Activated naive CD8-positive, alpha-beta T cell treated with anti-CD3 and anti-CD28 coated beads, Interleukin-2, amount 50 U/mL, for 16 hours (primary cell): ENCODE measurements around the gene TPGS1.
"Not testable (repeated sequence)": the region's sequence is repeated elsewhere in the genome, so short reads cannot be mapped to it uniquely, and the experiment has no call there.

Experiments
- DNase-seq: peaks from one replicate; pipeline ENCODE4 v3.0.0-alpha.2; 2020; ENCODE audit warnings: low read depth, low spot score

The TPGS1 gene

DNA sequence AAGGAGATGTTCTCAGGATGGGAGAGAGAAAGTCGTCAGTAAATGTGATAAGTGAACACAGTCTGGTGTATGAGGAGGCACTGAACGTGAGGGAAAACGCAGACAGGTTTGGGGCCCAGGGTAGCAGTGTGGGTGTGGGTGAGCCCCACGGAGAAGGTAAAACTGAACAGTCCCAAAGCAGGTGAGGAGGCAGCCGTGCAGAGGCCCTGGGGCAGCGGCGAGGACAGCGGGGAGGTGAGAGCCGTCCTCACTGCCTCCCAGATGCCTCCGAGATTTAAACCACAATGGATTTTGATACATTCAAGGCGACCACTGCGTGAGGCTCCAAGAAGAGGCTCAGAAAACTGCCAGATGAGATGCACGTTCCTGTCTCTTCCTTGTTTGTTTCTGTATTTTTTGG is 31.9 kb upstream of the TPGS1 start:
- DNase-seq: no peak

DNA sequence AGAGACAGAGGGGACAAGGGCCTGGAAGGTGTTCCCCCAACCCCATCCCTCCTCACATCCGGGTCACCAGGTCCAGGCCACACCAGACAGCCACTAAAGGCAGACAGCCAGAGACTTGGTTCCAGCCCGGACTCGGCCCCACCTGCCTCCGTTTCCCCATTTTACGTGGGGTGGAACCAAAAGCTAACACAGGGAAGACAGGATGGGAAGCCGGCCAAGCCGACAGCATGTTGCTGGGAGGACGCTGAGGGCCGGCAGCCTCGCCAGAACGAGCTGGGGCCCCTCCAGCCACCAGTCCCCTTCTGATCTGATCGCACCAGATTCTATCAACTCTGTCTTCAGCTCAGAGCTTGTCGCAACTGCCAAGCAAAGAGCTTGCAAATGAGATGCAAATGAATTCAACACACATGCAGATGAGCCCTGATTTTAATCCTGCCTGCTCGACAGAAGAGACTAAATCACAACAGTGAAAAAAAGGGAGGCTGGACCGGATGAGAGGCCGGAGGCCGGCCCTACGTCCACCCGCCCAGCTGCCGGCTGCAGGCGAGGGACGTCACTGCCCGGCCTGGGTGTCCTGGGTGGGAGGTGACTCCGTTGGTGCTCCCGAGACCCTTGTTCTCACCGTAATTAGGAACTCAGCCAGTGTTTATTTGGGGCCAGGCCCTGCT is 28.9 kb upstream of the TPGS1 start:
- no peak for DNase-seq

DNA sequence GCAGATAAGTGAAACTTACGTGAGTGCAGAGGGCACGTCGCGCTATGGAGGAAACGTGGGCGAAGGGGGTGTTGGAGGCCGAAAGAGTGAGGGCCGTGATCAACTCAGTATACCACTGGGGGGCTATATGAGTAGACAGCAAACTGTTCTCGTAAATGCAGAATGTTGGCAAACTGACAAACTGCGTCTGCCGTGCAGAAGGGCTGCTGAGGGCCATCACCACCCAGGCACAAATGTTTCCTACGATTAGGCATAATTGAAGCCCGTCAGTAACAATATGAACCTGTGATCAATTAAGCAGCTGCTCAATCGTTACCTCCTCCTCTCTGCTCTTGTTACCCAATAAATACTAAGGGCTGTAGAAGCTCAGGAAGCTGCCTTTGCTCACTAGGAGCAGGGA is 28.3 kb upstream of the TPGS1 start:
- DNase-seq: no peak

DNA sequence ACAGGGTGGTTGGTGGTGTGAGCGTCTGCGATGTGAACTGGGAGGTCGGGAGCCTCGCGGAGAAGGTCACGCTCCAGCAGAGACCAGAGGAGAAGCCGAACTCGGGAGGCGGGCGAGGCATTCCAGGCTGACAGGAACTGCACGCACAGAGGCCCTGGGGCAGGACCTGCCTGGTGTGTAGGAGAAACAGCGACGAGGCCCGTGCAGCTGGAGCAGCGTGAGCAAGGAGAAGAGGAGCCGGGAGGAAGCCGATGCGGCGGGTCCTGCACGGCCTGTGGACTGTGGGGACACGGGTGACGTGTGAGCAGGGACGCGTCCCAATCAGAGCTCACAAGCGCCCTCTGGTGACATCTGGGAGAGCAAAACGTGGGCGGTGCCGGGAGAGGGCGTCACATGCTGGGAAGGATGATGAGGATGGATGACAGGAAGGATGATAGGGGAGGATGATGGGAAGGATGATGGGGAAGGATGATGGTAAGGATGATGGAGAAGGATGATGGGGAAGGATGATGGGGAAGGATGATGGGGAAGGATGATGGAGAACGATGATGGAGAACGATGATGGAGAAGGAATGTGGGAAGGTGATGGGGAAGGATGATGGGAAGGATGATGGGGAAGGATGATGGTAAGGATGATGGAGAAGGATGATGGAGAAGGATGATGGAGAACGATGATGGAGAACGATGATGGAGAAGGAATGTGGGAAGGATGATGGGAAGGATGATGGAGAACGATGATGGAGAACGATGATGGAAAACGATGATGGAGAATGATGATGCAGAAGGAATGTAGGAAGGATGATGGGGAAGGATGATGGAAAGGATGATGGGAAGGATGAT is 27.1 kb upstream of the TPGS1 start:
- no peak for DNase-seq

DNA sequence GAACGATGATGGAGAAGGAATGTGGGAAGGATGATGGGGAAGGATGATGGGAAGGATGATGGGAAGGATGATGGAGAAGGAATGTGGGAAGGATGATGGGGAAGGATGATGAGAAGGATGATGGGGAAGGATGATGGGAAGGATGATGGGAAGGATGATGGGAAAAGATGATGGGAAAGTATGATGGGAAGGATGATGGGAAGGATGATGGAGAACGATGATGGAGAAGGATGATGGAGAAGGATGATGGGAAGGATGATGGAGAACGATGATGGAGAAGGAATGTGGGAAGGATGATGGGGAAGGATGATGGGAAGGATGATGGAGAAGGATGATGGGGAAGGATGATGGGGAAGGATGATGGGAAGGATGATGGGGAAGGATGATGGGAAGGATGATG is 26.2 kb upstream of the TPGS1 start:
- DNase-seq: not testable (repeated sequence)

DNA sequence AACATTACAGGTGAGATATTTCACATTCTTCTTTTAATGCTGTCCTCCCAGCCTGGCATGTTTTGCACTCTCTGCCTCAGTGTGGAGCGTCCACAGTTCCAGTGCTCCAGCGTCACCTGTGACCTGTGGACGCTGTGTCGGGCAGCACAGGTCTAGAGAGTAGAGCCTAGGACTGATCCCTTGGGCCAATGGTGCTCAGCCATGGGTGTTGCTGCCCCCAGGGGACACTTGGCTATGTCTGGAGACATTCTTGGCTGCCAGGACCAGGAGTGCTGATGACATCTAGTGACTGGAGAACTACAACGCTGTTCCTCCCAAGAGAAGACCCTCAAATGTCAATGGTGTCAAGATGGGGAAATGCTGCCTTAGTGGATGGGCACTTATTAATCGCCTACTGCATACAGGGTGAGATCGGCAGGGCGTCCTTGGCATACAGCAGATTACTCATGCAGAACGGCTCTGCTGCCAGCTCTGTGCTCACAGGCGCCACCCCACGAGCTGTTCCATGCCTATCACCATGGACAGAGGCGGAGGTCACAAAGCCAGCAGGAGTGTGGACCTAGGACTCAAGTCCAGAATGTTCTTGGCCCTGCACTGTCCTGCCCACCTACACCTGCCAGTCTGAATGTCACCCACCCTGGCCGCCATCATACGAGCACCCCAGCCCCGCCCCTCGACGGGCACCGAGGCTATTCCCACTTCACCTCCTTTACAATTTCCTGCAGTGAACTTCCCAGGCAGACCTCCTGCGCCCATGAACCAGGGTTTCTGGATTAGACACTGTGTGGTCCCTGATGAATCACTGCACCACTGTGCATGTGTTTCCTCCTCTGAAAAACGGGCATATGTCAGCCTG is 24.9 kb upstream of the TPGS1 start:
- DNase-seq: no peak

DNA sequence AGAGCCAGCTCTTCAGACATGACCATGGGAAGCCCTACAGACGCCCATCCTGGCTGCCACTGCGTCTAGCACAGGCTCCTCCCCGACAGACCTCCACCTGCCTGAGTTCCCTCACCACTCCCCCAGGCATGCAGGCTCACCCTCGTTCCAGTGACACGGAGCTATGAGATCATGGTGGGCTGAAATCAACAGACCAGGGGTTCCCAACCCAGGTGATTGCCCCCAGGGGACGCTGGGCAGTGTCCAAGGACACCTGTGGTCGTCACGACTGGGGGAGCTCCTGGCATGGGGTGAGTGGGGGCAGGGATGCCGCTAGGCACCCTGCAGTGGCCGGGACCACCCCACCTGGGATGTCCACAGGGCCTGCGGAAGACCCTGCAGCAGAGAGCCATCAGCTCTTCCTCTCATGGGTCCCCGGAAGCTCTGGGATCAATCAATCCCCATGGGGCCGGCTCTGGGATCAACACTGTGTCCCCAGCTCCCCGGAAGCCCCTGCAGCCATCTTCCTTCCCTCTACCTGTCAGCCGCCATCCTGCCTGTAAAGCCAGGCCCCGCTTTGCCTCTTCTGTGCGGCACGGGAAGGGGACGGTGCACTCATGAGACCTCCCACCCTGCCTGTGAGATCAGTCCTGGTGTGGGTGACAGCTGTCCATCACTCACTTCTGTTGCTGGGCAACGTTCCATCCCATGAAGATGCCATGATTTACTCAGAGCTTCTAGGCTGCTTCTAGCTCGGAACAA is 23.8 kb upstream of the TPGS1 start:
- DNase-seq: no peak

DNA sequence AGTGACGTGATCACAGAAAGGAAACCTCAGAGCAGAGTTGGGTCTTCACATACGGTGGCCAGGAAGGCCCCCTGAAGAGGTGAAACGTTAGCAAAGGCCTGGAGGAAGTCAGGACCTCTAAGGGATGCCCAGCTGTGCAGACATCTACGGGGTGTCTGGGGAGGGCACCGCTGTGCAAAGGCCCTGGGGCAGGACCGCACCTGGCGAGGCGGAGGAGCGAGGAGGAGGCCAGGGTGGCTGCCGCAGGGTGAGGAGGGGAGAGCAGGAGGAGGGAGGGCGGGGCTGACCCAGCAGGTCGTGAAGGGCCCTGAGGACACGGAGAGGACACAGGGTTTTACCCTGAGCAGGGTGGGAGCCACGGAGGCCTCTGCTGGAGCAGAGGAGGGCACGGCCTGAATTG is 22.8 kb upstream of the TPGS1 start:
- no peak for DNase-seq

DNA sequence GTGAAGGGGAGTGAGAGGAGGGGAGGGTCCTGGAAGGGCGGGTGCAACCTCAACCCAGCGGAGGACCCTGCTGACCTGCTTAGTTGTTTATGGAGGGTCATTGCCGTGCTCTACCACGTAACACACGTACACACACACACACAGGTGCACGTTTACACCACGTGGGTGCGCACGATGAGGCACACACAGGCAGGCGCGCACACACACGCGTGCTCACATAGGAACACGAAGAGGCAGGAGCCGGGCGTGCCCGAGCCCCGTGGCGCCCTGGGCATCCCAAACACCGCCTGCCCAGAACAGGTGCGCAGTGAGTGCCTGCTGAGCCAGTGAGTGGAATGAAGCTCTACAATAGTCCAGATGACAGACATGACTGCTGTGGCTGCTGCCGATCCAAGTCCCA is 22.2 kb upstream of the TPGS1 start:
- no peak for DNase-seq

DNA sequence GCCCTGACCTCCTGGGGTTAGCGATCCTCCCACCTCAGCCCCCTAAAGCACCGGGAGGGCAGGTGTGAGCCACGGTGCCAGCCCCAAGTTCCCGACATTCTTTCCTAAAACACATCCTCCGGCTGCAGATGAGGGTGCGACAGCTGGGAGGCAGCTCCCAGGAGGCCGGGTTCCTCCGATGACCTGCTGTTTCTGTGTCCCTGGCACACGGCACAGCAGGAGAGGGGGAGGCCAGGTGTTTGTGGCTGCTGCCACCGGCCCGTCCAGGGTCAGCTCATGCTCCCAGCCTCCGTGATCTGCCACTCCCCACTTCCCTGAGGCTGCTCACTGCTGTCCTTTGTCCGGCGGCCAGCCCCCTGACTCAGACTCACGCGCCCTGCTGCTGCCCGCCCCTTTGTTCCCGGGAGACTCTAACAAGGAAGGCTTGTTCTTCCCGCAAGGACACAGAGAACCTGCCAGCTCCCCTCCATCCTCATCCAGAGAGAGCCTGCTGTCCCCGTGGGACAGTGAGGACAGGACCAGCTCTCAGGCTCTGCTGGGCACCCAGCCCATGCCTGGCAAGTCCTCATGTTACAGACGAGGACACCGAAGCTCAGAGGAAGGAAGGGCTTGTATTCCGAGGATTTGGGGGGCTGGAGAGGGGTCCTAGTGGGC is 21.6 kb upstream of the TPGS1 start:
- no peak for DNase-seq

DNA sequence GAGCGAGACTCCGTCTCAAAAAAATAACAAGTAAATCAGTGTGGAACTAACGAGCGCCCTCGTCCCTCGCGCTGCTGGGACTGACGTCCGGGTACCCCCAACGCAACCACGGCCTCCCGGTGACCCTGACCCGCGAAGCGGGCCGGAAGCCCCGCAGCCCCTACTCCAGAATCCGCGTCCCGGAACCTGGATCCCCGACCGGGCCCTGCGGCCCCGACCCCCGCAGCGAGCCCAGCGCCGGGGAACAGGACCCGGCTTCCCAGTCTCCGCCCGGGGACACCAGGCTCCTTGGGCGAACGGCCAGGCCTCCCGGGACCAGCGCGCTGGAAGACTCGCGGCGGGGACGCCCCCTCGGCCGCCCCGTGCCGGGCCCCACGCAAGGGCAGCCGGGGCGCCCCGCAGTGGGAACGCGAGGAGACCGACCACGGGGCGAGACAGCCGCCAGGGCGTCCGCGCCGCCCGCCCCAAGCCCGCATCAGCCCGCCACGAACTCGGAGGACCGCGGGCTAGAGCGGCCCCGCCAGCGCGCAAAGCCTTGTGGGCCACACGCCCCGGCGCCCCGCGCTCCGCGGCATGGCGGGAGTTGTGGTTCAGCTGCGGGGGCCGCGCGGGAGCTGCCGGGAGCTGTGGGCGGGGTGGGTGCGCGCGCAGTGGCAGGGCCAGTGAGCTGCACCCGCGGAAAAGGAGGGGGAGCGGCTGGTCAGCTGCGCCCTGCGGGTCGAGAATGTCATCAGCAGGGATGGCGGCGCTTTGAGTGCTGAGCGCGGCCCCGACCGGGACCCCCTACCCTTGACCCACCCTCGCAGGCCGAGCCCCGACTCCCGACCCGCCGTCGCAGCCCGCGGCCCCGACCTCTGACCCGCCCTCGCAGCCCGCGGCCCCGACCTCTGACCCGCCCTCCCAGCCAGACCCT is 18.5 kb upstream of the TPGS1 start:
- DNase-seq: peak; percentile 82

DNA sequence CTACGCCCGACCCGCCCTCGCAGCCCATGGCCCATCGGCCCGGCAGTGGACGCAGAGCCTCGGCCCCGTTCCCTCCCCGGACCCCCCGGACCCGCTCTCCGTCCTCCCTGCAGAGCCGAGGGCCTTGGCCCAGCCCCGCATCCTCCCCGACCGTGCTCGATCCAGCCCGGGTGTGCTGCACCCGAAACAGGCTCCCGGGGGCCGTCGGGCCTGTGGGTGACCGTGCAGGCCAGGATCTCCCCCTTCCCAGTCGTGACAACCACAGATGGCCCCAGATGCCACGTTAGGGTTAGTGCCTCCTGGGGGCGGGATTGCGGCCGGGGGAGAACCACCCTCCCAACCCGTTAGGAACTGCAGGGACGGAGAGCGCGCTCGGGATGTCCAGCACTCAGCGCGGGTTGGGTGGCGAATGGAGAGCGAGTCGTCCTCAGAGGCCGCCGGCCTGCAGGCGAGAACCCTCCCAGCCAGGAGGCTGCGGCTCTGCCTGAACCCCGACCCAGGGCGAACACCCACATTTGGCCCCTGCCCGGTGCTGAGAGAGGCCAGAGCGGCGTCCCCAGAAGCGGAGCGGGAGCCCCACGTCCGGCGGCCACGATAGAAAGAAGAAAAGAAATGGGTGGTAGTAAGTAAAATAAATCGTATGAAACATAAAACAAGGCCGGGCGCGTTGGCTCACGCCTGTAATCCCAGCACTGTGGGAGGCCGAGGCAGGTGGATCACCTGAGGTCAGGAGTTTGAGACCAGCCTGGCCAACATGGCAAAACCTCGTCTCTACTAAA is 17.7 kb upstream of the TPGS1 start:
- DNase-seq: no peak

DNA sequence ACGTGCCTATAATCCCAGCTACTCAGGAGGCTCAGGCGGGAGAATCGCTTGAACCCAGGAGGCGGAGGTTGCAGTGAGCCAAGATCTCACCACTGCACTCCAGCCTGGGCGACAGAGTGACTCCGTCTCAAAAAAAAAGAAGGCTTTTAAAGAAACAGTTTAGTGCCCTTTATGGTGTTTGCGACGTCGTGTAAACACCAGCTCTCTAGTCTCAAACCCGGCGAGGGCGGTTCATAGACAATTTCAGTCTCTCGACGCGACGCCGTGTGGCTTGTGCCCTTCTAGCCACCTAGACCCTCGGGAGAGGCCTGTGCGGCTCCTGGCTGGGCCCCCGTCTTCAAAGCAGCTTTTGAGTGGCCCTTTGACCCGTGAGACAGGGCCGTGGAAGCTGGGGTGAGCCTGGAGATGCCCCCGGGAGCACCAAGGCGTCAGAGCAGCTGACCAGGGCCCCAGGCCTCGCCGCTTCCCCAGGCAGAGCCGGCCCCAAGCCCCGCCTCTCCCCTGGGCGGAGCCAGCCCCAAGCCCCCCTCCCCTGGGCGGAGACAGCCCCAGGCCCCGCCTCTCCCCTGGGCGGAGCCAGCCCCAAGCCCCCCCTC is 16.1 kb upstream of the TPGS1 start:
- no peak for DNase-seq

DNA sequence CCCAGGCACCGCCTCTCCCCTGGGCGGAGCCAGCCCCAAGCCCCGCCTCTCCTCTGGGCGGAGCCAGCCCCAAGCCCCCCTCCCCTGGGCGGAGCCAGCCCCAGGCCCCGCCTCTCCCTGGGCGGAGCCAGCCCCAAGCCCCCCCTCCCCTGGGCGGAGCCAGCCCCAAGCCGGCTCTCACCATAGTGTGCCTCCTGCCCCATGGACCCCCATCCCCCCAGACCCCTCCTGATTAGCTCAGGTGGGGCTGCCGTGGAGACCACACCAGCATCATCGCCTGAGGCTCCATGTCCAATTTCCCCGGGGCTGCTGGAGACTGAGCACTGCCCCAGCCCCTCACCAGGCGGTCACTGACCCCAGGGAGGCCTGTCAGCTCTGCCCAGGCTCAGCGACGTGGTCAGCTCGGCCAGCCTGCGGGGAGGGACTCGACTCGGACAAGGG is 15.2 kb upstream of the TPGS1 start:
- no peak for DNase-seq

DNA sequence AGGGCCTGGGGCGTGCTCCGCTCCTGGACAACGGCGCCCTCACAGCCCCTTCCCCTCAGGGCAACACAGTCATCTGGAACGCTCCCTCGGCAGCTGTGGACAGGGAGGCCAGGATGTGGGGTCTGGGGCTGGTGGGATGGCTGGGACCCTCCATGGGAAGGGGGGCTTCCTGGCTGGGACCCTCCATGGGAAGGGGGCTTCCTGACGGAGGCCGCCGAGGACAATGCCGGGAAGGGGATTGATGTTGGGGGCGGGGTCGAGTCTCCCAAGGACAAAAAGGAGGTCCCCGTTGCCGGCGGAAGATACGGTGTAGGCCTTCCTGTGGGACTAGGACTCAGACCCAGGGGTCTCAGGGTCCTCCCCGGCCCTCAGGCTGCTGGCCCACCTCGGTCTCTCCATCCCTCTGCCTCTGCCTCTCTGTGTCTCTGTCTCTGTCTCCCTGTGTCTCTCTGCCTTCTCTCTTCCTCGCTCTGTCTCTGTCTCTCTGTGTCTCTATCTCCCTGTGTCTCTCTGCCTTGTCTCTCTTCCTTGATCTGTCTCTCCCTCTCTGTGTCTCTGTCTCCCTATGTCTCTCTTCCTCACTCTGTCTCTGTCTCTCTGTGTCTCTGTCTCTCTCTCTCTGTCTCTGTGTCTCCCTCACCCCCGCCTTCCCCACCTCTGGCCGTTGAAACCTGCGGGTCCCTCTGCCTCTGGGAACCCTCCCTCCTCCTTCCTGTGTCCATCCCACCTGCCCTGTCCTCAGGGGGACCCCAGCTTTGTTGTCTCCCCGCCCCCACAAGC is 13.7 kb upstream of the TPGS1 start:
- DNase-seq: no peak

DNA sequence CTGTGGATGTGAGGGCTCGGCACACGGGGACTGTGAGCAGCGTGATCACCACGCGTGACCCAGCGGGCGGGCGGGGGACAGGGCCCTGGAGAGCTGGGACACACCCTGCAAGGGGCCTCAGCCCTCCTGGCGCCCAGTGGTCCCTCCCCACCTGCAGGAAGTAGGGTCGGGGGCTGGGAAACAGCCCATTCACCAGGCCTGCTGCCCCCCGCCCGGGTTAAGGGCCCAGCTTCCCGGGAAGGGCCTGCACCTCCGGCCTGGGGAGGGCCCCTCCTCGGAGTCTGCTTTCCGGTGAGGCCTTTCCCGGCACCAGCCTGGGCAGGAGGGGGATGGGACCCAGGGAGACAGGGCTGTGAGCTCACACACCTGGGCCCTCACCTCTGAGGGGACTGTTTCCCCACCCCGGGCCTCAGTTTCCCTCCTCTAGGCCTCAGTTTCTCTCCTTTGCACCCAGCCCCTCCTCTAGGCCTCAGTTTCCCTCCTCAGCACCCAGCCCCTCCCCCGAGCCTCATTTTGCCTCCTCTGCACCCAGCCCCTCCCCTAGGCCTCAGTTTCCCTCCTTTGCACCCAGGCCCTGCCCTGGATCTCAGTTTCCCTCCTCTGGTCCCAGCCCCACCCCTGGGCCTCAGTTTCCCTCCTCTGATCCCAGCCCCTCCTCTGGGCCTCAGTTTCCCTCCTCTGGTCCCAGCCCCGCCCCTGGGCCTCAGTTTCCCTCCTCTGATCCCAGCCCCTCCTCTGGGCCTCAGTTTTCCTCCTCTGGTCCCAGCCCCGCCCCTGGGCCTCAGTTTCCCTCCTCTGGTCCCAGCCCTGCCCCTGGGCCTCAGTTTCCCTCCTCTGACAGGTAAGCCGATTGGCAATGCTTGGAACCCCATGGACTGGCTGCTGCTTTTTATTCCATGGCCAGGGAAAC is 12.9 kb upstream of the TPGS1 start:
- DNase-seq: no peak

DNA sequence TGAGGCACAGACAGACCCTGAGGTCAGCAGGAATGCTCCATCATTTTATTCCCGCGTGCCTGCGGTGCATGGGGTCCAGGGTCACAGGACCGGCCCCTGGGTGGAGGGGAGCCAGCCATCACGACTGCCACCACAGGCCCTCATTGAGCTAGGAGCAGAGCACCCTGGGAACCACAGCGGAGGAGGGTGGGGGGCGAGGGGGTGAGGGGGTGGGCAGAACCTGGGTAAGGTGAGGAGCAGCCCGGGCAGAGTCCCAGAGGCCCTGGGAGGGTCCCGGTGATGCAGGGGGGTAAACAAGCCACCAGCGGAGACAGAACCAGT is 12.3 kb upstream of the TPGS1 start:
- no peak for DNase-seq
